Endothelial cell of umbilical vein (primary cell): ENCODE measurements around the gene JTB. TPM values are rescaled to one million over a fixed set of nuclear protein-coding genes. Genes with fewer than 3 reads are reported as not detected.

ENCODE experiments used
- BruUV-seq: library from RNA; stranded (reverse); fragments of 400-500 nt; replicated peaks from 2 replicates; lab custom pipeline; 2021; lab: Mats Ljungman, UMichigan
- CTCF ChIA-PET: fragments of 300-600, 350-600 bp; sonication (Branson Sonifier 250); formaldehyde crosslinking; loops from one replicate; lab custom pipeline; 2021; ENCODE audit warnings: antibody characterized with exemption, inconsistent platforms; lab: Charles Lee
- POLR2A ChIA-PET: fragments of 300-600, 350-600 bp; sonication (Branson Sonifier 250); formaldehyde crosslinking; loops from one replicate; lab custom pipeline; 2021; ENCODE audit warnings: antibody characterized with exemption, inconsistent platforms; lab: Charles Lee
- DNase-seq: peaks from one replicate; pipeline ENCODE4 v3.0.0-alpha.2; 2011; ENCODE audit warnings: low read depth, low spot score
- FAIRE-seq: peaks from 2 replicates; lab custom pipeline; 2011; peaks lifted over from hg19 to GRCh38; lab: Jason Lieb, UNC
- H2AFZ ChIP-seq: 2 replicates; pipeline ENCODE4 v1.6.0; 2012; ENCODE audit warnings: low read depth, low read length, control low read depth, inconsistent platforms
- H3K27ac ChIP-seq: 2 replicates; pipeline ENCODE4 v1.5.1; 2011; ENCODE audit warnings: low read depth, mild to moderate bottlenecking, control low read depth, low read length, moderate library complexity; ENCODE audit not compliant: insufficient read depth
- H3K27me3 ChIP-seq, 2 experiments: 2 replicates each; pipeline versions ENCODE4 v1.6.0 to v1.6.1; 2011; ENCODE audit warnings: low read length in 2 of 2, mixed read lengths in 1 of 2; ENCODE audit not compliant: control insufficient read depth in 2 of 2, insufficient read depth in 2 of 2
- H3K36me3 ChIP-seq, 2 experiments: 2 replicates in 1 of 2; 3 replicates in 1 of 2; pipeline ENCODE4 v1.5.1; 2011; ENCODE audit warnings: low read length in 2 of 2, mild to moderate bottlenecking in 1 of 2, moderate library complexity in 1 of 2; ENCODE audit not compliant: control insufficient read depth in 2 of 2, insufficient read depth in 2 of 2; ENCODE audit errors: extremely low read depth in 1 of 2
- H3K4me1 ChIP-seq: 3 replicates; pipeline ENCODE4 v1.5.1; 2011; ENCODE audit warnings: mild to moderate bottlenecking, low read length; ENCODE audit not compliant: control insufficient read depth, insufficient read depth; ENCODE audit errors: extremely low read depth
- H3K4me2 ChIP-seq: 2 replicates; pipeline ENCODE4 v1.6.1; 2011; ENCODE audit warnings: low read length, control low read depth, mixed read lengths; ENCODE audit not compliant: insufficient read depth
- H3K4me3 ChIP-seq, 3 experiments: fragments of 200-600 bp in 1 of 3; sonication (generic), shearing (Covaris generic) in 1 of 3; replicated peaks in 1 of 3; 2 replicates each; pipeline ENCODE4 v1.5.1; 2011 to 2016; ENCODE audit warnings: control low read depth in 3 of 3, low read length in 3 of 3, mild to moderate bottlenecking in 2 of 3, inconsistent platforms in 1 of 3, low read depth in 1 of 3, moderate library complexity in 1 of 3; ENCODE audit not compliant: insufficient read depth in 1 of 3
- H3K79me2 ChIP-seq: 2 replicates; pipeline ENCODE4 v1.6.0; 2012; ENCODE audit warnings: low read length, inconsistent platforms; ENCODE audit not compliant: control insufficient read depth, insufficient read depth
- H3K9ac ChIP-seq: replicated peaks from 2 replicates; pipeline ENCODE3; 2011; ENCODE audit warnings: low read length, control low read depth; ENCODE audit not compliant: insufficient read depth; ENCODE audit errors: extremely low read depth
- H3K9me1 ChIP-seq: replicated peaks from 3 replicates; pipeline ENCODE4 v1.6.0; 2011; ENCODE audit warnings: mild to moderate bottlenecking, low read length; ENCODE audit not compliant: control insufficient read depth, insufficient read depth; ENCODE audit errors: extremely low read depth
- H3K9me3 ChIP-seq: replicated peaks from 2 replicates; pipeline ENCODE4 v1.5.1; 2012; ENCODE audit warnings: low read length, inconsistent platforms; ENCODE audit not compliant: control insufficient read depth, insufficient read depth
- H4K20me1 ChIP-seq: replicated peaks from 2 replicates; pipeline ENCODE3; 2011; ENCODE audit warnings: mild to moderate bottlenecking, low read length; ENCODE audit not compliant: control insufficient read depth, insufficient read depth; ENCODE audit errors: extremely low read depth
- CTCF ChIP-seq, 2 donors: IDR thresholded peaks; 1 replicate in 1 of 2; 2 replicates in 1 of 2; pipeline ENCODE4 v1.5.1; 2011; ENCODE audit warnings: low read length in 2 of 2, mild to moderate bottlenecking in 2 of 2, moderate library complexity in 2 of 2, control low read depth in 1 of 2, inconsistent platforms in 1 of 2, low read depth in 1 of 2; ENCODE audit not compliant: insufficient read depth in 1 of 2; ENCODE audit errors: extremely low read depth in 1 of 2
- EZH2 ChIP-seq: IDR thresholded peaks from 2 replicates; pipeline ENCODE4 v1.6.1; 2012; ENCODE audit warnings: borderline replicate concordance, low read depth, mild to moderate bottlenecking, moderate library complexity, low read length, inconsistent platforms; ENCODE audit not compliant: severe bottlenecking
- FOS ChIP-seq: IDR thresholded peaks from 2 replicates; pipeline ENCODE4 v1.6.1; 2011; ENCODE audit warnings: mild to moderate bottlenecking, low read length, moderate library complexity, borderline replicate concordance; ENCODE audit not compliant: insufficient read depth
- GATA2 ChIP-seq: IDR thresholded peaks from 2 replicates; pipeline ENCODE4 v1.7.0; 2011; ENCODE audit warnings: low read depth, mild to moderate bottlenecking, moderate library complexity, mixed read lengths, low read length; ENCODE audit not compliant: insufficient read length, insufficient read depth
- JUN ChIP-seq: IDR thresholded peaks from 2 replicates; pipeline ENCODE4 v1.6.1; 2011; ENCODE audit warnings: borderline replicate concordance, low read depth; ENCODE audit not compliant: insufficient read length, insufficient read depth
- MAX ChIP-seq: IDR thresholded peaks from 2 replicates; pipeline ENCODE4 v1.6.1; 2011; ENCODE audit not compliant: insufficient read depth, insufficient read length
- MYC ChIP-seq: IDR thresholded peaks from one replicate; pipeline ENCODE4 v1.6.1; 2011; ENCODE audit warnings: mild to moderate bottlenecking, low read depth, low read length
- POLR2A ChIP-seq: IDR thresholded peaks from 2 replicates; pipeline ENCODE4 v1.6.1; 2012; ENCODE audit warnings: low read depth, mild to moderate bottlenecking, control low read depth, low read length
- POLR2AphosphoS5 ChIP-seq: IDR thresholded peaks from 2 replicates; pipeline ENCODE4 v1.6.1; 2012; ENCODE audit warnings: low read depth, mild to moderate bottlenecking, control low read depth, low read length, moderate library complexity; ENCODE audit not compliant: insufficient read depth
- dilution Hi-C: fragments of 300-500 bp; cut with MboI; formaldehyde crosslinking; loops from one replicate; pipeline ENCODE4 v1.15.0; 2019; ENCODE audit warnings: low sequenced_read_pairs; ENCODE audit not compliant: extremely low pct_ligation_motif_present
- intact Hi-C: fragments of 100-400 bp; cut with micrococcal nuclease; formaldehyde crosslinking; loops from one replicate; pipeline ENCODE4 v1.10.0; 2022
- polyA plus RNA-seq, 4 experiments: library from polyadenylated mRNA; depleted of rRNA in 3 of 4; stranded (reverse) in 3 of 4; unstranded in 1 of 4; fragments of >200 nt; gene quantifications; 2 replicates each; pipeline versions ENCODE4 v1.2.1 to v1.2.3, GENCODE V29; 2011 to 2012; ENCODE audit warnings: missing spikeins in 1 of 4
- total RNA-seq: library from RNA; stranded (reverse); gene quantifications from 2 replicates; pipeline ENCODE4 v1.2.3, GENCODE V29; 2021

The JTB gene
- total and polyA plus RNA-seq, 2 donors (not counting 3 experiments of a cell fraction or from before 2014, with no cell fraction given), result 90.2 to 149 TPM

GRCh38 chr1:154012129-154012528 lies 34.7 kb upstream of the JTB start:
- Histone ChIP-seq H4K20me1 (no peaks in the 10 kb centered on the region), H3K27me3 (no peaks in the 10 kb centered on the region), H3K9me1 (no peaks in the 10 kb centered on the region), H3K9me3 (no peaks in the 10 kb centered on the region), H3K9ac (no peak overlapping the region), H3K27ac (no peak overlapping the region), H3K4me3 (no peak overlapping the region), H2AFZ (no peak overlapping the region), H3K4me1 (no peaks in the 10 kb centered on the region), H3K36me3 (no peaks in the 10 kb centered on the region), H3K4me2 (no peak overlapping the region), H3K79me2 (no peaks in the 10 kb centered on the region)
- DNase-seq (no peak), FAIRE-seq (no peak)
- intact Hi-C loops (no loop called here), dilution Hi-C loops (no loop called here)
- ChIA-PET CTCF (interaction anchor here (1.0 to 1.7 kb wide), 2 partner anchors 8 to 11 kb away, joined by 3 to 9 read pairs; no protein-coding TSS in a partner anchor), POLR2A (no interaction called here)
- no peak for TF ChIP-seq MYC
- no peak for TF ChIP-seq FOS
- no peak for TF ChIP-seq POLR2A
- no peak for TF ChIP-seq EZH2
- TF ChIP-seq GATA2, result no peak
- no peak for TF ChIP-seq POLR2AphosphoS5
- TF ChIP-seq CTCF (IDR thresholded peaks at IDR 0.05; ENCODE audit: extremely low read depth in 1 of 2, insufficient read depth in 1 of 2, low read depth in 1 of 2, low read length in 2 of 2), result no peak
- no peak for TF ChIP-seq JUN
- no peak for TF ChIP-seq MAX
- no TSS peak for BruUV-seq
